HEK293 (cell line): Measurements from ENCODE around the gene DYRK2.

ENCODE experiments used
- EGR2 ChIP-seq: fragments of 450-650 bp; formaldehyde crosslinking; IDR thresholded peaks from 2 replicates; pipeline ENCODE4 v1.5.1; 2016; ENCODE audit warnings: low read depth, missing biosample characterization, missing genetic modification characterization
- GLIS2 ChIP-seq: fragments of 450-650 bp; formaldehyde crosslinking; IDR thresholded peaks from 2 replicates; pipeline ENCODE4 v1.5.1; 2016; ENCODE audit warnings: missing biosample characterization, missing genetic modification characterization
- HOXC10 ChIP-seq: sonication (generic); formaldehyde crosslinking; IDR thresholded peaks from 2 replicates; pipeline ENCODE4 v1.8.1; 2023; ENCODE audit warnings: mild to moderate bottlenecking, missing genetic modification reagents
- OVOL3 ChIP-seq: fragments of 450-650 bp; formaldehyde crosslinking; IDR thresholded peaks from 2 replicates; pipeline ENCODE4 v1.5.1; 2016; ENCODE audit warnings: missing biosample characterization, missing genetic modification characterization
- PRDM1 ChIP-seq: fragments of 450-650 bp; formaldehyde crosslinking; IDR thresholded peaks from 2 replicates; pipeline ENCODE4; 2016; ENCODE audit warnings: missing biosample characterization, missing genetic modification characterization
- PRDM4 ChIP-seq: fragments of 450-650 bp; formaldehyde crosslinking; IDR thresholded peaks from 2 replicates; pipeline ENCODE4 v1.5.1; 2017; ENCODE audit warnings: missing biosample characterization, missing genetic modification characterization
- SP2 ChIP-seq: fragments of 450-650 bp; formaldehyde crosslinking; IDR thresholded peaks from 2 replicates; pipeline ENCODE4 v1.5.1; 2016; ENCODE audit warnings: missing biosample characterization, missing genetic modification characterization
- ZBTB11 ChIP-seq: fragments of 450-650 bp; formaldehyde crosslinking; conservative IDR thresholded peaks from 2 replicates; pipeline ENCODE4 v1.5.1; 2016; ENCODE audit warnings: low read depth, missing biosample characterization, missing genetic modification characterization
- ZBTB44 ChIP-seq: fragments of 450-650 bp; IDR thresholded peaks from 2 replicates; pipeline ENCODE4 v1.5.1; 2018; ENCODE audit warnings: missing biosample characterization, mild to moderate bottlenecking, missing genetic modification characterization
- ZFP41 ChIP-seq: fragments of 450-650 bp; formaldehyde crosslinking; IDR thresholded peaks from 2 replicates; pipeline ENCODE4 v1.5.1; 2016; ENCODE audit warnings: missing biosample characterization, missing genetic modification characterization, borderline replicate concordance
- ZNF140 ChIP-seq: fragments of 450-650 bp; formaldehyde crosslinking; IDR thresholded peaks from 2 replicates; pipeline ENCODE4 v1.5.1; 2016; ENCODE audit warnings: missing biosample characterization, missing genetic modification characterization
- ZNF146 ChIP-seq: fragments of 450-650 bp; formaldehyde crosslinking; IDR thresholded peaks from 2 replicates; pipeline ENCODE4 v1.5.1; 2016; ENCODE audit warnings: missing biosample characterization, missing genetic modification characterization
- ZNF202 ChIP-seq: fragments of 450-650 bp; formaldehyde crosslinking; IDR thresholded peaks from 2 replicates; pipeline ENCODE4 v1.5.1; 2016; ENCODE audit warnings: missing biosample characterization, missing genetic modification characterization, borderline replicate concordance
- ZNF223 ChIP-seq: fragments of 450-650 bp; formaldehyde crosslinking; IDR thresholded peaks from 2 replicates; pipeline ENCODE4 v1.5.1; 2016; ENCODE audit warnings: missing biosample characterization, missing genetic modification characterization
- ZNF24 ChIP-seq: fragments of 450-650 bp; formaldehyde crosslinking; IDR thresholded peaks from 2 replicates; pipeline ENCODE4 v1.5.1; 2016; ENCODE audit warnings: missing biosample characterization, missing genetic modification characterization
- ZNF266 ChIP-seq: fragments of 450-650 bp; formaldehyde crosslinking; IDR thresholded peaks from 2 replicates; pipeline ENCODE4 v1.5.1; 2016; ENCODE audit warnings: missing biosample characterization, missing genetic modification characterization, low read depth
- ZNF302 ChIP-seq: fragments of 450-650 bp; formaldehyde crosslinking; IDR thresholded peaks from 2 replicates; pipeline ENCODE4 v1.5.1; 2016; ENCODE audit warnings: missing biosample characterization, missing genetic modification characterization, low read depth
- ZNF37A ChIP-seq: fragments of 450-650 bp; IDR thresholded peaks from 2 replicates; pipeline ENCODE4 v1.5.1; 2018; ENCODE audit warnings: missing biosample characterization, missing genetic modification characterization
- ZNF394 ChIP-seq: fragments of 450-650 bp; formaldehyde crosslinking; IDR thresholded peaks from 2 replicates; pipeline ENCODE4 v1.5.1; 2016; ENCODE audit warnings: missing biosample characterization, missing genetic modification characterization, mild to moderate bottlenecking, moderate library complexity, borderline replicate concordance
- ZNF621 ChIP-seq: fragments of 450-650 bp; formaldehyde crosslinking; IDR thresholded peaks from 2 replicates; pipeline ENCODE4 v1.5.1; 2017; ENCODE audit warnings: missing biosample characterization, missing genetic modification characterization
- ZNF664 ChIP-seq: fragments of 450-650 bp; formaldehyde crosslinking; IDR thresholded peaks from 2 replicates; pipeline ENCODE4 v1.5.1; 2016; ENCODE audit warnings: missing biosample characterization, missing genetic modification characterization
- ZNF76 ChIP-seq: fragments of 450-650 bp; formaldehyde crosslinking; IDR thresholded peaks from 2 replicates; pipeline ENCODE4; 2016; ENCODE audit warnings: low read depth, missing biosample characterization, missing genetic modification characterization, borderline replicate concordance
- ZSCAN30 ChIP-seq: fragments of 450-650 bp; IDR thresholded peaks from 2 replicates; pipeline ENCODE4 v1.5.1; 2018; ENCODE audit warnings: missing biosample characterization, mild to moderate bottlenecking, missing genetic modification characterization, moderate library complexity
- TF ChIP-seq, protein P1 (sequence below): fragments of 450-650 bp; formaldehyde crosslinking; IDR thresholded peaks from 2 replicates; pipeline ENCODE4 v1.5.1; 2016; ENCODE audit warnings: missing biosample characterization, missing genetic modification characterization, borderline replicate concordance
- TF ChIP-seq, protein P2 (sequence below): fragments of 450-650 bp; formaldehyde crosslinking; IDR thresholded peaks from 2 replicates; pipeline ENCODE4 v1.5.1; 2016; ENCODE audit warnings: missing biosample characterization, missing genetic modification characterization

DYRK2 gene

DNA sequence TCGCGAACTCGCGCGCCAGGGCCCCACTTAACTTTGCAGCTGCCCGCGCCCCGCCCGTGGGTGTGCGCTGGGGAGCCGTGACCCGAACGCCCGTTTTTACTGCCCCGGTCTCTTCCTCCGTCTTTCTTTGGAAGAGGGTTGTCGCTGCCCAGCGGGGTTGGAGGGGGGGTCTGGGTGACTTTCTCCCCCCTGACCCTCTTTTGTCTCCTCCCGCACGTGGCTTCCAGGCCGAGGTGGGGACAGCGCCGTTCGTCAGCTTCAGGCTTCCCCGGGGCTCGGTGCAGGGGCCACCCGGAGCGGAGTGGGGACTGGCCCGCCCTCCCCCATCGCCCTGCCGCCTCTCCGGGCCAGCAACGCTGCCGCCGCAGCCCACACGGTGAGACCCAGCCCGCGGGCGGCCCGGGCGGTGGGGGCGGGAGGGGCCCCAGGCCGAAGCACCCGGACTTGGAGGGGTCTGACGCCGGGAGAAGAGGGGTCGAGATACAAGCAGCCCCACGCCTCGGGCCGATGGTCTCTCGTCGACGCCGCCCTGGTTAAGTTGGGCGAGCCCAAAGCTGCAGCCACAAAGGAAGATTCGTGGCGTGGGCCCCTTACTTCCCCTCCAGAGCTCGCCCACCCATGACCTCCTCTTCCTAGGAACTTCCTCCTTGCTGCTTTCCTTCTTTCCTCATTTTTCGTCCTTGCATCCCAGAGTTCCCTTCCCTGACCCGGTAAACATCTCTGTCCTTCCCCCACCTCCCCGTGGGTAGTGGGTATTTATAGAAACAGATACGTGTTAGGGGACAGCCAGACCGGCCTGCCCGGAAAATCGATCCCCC, 1.2 kb downstream of the DYRK2 start (continued):
- TF ChIP-seq ZNF76 (tag by site-specific recombination) (peak; percentile 78; the same call in 1 of the 2 replicates), HOXC10 (CRISPR knock-in tag) (no peak), ZNF394 (tag by site-specific recombination) (no peak), ZNF37A (tag by site-specific recombination) (no peak), ZNF266 (tag by site-specific recombination) (no peak), ZNF24 (tag by site-specific recombination) (no peak), ZNF140 (tag by site-specific recombination) (no peak), PRDM1 (no peak), EGR2 (tag by site-specific recombination) (peak; percentile 83), ZNF223 (tag by site-specific recombination) (no peak), ZBTB44 (tag by site-specific recombination) (no peak), PRDM4 (tag by site-specific recombination) (no peak), OVOL3 (tag by site-specific recombination) (no peak), ZNF664 (tag by site-specific recombination) (no peak), ZNF202 (tag by site-specific recombination) (no peak), ZNF146 (no peak), SP2 (tag by site-specific recombination) (no peak), ZBTB11 (tag by site-specific recombination) (no peak; the same call in 1 of the 2 replicates), ZFP41 (tag by site-specific recombination) (no peak), ZNF302 (tag by site-specific recombination) (no peak), ZNF621 (tag by site-specific recombination) (no peak), GLIS2 (tag by site-specific recombination) (peak; percentile 76), ZSCAN30 (tag by site-specific recombination) (no peak)
- TF ChIP-seq, protein P1, sequence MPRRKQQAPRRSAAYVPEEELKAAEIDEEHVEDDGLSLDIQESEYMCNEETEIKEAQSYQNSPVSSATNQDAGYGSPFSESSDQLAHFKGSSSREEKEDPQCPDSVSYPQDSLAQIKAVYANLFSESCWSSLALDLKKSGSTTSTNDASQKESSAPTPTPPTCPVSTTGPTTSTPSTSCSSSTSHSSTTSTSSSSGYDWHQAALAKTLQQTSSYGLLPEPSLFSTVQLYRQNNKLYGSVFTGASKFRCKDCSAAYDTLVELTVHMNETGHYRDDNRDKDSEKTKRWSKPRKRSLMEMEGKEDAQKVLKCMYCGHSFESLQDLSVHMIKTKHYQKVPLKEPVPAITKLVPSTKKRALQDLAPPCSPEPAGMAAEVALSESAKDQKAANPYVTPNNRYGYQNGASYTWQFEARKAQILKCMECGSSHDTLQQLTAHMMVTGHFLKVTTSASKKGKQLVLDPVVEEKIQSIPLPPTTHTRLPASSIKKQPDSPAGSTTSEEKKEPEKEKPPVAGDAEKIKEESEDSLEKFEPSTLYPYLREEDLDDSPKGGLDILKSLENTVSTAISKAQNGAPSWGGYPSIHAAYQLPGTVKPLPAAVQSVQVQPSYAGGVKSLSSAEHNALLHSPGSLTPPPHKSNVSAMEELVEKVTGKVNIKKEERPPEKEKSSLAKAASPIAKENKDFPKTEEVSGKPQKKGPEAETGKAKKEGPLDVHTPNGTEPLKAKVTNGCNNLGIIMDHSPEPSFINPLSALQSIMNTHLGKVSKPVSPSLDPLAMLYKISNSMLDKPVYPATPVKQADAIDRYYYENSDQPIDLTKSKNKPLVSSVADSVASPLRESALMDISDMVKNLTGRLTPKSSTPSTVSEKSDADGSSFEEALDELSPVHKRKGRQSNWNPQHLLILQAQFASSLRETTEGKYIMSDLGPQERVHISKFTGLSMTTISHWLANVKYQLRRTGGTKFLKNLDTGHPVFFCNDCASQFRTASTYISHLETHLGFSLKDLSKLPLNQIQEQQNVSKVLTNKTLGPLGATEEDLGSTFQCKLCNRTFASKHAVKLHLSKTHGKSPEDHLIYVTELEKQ (tag by site-specific recombination): no peak
- TF ChIP-seq, protein P2, sequence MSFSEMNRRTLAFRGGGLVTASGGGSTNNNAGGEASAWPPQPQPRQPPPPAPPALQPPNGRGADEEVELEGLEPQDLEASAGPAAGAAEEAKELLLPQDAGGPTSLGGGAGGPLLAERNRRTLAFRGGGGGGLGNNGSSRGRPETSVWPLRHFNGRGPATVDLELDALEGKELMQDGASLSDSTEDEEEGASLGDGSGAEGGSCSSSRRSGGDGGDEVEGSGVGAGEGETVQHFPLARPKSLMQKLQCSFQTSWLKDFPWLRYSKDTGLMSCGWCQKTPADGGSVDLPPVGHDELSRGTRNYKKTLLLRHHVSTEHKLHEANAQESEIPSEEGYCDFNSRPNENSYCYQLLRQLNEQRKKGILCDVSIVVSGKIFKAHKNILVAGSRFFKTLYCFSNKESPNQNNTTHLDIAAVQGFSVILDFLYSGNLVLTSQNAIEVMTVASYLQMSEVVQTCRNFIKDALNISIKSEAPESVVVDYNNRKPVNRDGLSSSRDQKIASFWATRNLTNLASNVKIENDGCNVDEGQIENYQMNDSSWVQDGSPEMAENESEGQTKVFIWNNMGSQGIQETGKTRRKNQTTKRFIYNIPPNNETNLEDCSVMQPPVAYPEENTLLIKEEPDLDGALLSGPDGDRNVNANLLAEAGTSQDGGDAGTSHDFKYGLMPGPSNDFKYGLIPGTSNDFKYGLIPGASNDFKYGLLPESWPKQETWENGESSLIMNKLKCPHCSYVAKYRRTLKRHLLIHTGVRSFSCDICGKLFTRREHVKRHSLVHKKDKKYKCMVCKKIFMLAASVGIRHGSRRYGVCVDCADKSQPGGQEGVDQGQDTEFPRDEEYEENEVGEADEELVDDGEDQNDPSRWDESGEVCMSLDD (tag by site-specific recombination): no peak; the same call in 1 of the 2 replicates
